Stomach smooth muscle (tissue), 2 donors: ENCODE measurements around the gene PTPRN2.
"Not testable (repeated sequence)": the region's sequence is repeated elsewhere in the genome, so short reads cannot be mapped to it uniquely, and the experiment has no call there.

Experiments
- H3K27ac ChIP-seq: one replicate; pipeline ENCODE4 v1.7.0; 2013; ENCODE audit warnings: mild to moderate bottlenecking, low read length, inconsistent platforms
- H3K27me3 ChIP-seq, 2 donors: one replicate each; pipeline ENCODE4 v1.7.0; 2013; ENCODE audit warnings: low read length in 2 of 2; ENCODE audit not compliant: insufficient read depth in 2 of 2, control insufficient read depth in 1 of 2
- H3K36me3 ChIP-seq, 2 donors: one replicate each; pipeline ENCODE4 v1.7.0; 2013; ENCODE audit warnings: low read length in 2 of 2; ENCODE audit not compliant: control insufficient read depth in 2 of 2, insufficient read depth in 2 of 2
- H3K4me1 ChIP-seq: one replicate; pipeline ENCODE4 v1.7.0; 2013; ENCODE audit warnings: low read length; ENCODE audit not compliant: control insufficient read depth, insufficient read depth
- H3K4me3 ChIP-seq, 2 donors: one replicate each; pipeline ENCODE4 v1.7.0; 2013; ENCODE audit warnings: low read length in 2 of 2
- H3K9ac ChIP-seq, 2 donors: one replicate each; pipeline ENCODE4 v1.7.0; 2013; ENCODE audit warnings: low read length in 2 of 2, mild to moderate bottlenecking in 1 of 2
- H3K9me3 ChIP-seq, 2 donors: one replicate each; pipeline ENCODE4 v1.7.0; 2013; ENCODE audit warnings: low read length in 2 of 2; ENCODE audit not compliant: control insufficient read depth in 2 of 2
- donor health status: healthy.
- donor health status: Pancreatic carcinoma.

Gene PTPRN2

GRCh38 chr7:158463317-158463716 is 124.3 kb downstream of the PTPRN2 start:
- no peak overlapping the region for H3K4me3 ChIP-seq
- H3K9me3 ChIP-seq: peaks cover 0 to 4% of the 10 kb centered on the region in 2 donors
- H3K36me3 ChIP-seq: no peaks in the 10 kb centered on the region
- no peak overlapping the region for H3K9ac ChIP-seq
- H3K4me1 ChIP-seq: no peaks in the 10 kb centered on the region
- peaks cover 3 to 9% of the 10 kb centered on the region in 2 donors for H3K27me3 ChIP-seq
- no peak overlapping the region for H3K27ac ChIP-seq

GRCh38 chr7:158461824-158462223 is 125.8 kb downstream of the PTPRN2 start:
- Histone ChIP-seq H3K4me1 (no peaks in the 10 kb centered on the region), H3K36me3 (no peaks in the 10 kb centered on the region), H3K27me3 (peaks cover 0 to 4% of the 10 kb centered on the region in 2 donors), H3K9ac (no peak overlapping the region), H3K9me3 (peaks cover 0 to 4% of the 10 kb centered on the region in 2 donors), H3K27ac (no peak overlapping the region), H3K4me3 (no peak overlapping the region)

GRCh38 chr7:158460665-158461064 is 127.0 kb downstream of the PTPRN2 start:
- H3K9me3 ChIP-seq: peaks cover 0 to 4% of the 10 kb centered on the region in 2 donors
- H3K4me1 ChIP-seq: no peaks in the 10 kb centered on the region
- no peak overlapping the region for H3K27ac ChIP-seq
- H3K9ac ChIP-seq: no peak overlapping the region
- no peaks in the 10 kb centered on the region for H3K36me3 ChIP-seq
- peaks cover 0 to under 1% of the 10 kb centered on the region in 2 donors for H3K27me3 ChIP-seq
- no peak overlapping the region for H3K4me3 ChIP-seq

- Histone ChIP-seq H3K27ac (no peak overlapping the region), H3K4me3 (no peak overlapping the region)
Observed at GRCh38 chr7:158458716-158459282, 128.8 kb downstream of the PTPRN2 start.

DNA sequence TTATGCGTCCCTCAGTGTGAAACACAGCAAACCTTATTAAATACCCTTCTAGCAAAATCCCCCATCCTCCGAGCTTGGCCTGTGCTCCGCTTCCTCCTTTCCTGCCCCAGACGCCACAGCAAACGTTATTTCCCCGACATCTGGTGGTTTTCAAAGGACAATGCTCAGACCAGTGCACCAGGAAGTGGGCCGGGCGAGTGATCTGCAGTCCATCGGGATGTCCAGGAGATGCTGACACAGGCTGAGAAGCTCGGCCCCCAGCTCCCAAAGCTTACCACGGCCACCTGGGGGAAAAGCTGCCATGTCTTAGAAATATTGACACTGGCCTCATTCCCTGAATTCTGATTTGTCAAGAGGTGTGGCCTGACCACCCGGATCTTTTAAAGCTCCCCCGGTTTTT is 129.5 kb downstream of the PTPRN2 start:
- no peak overlapping the region for H3K27ac ChIP-seq
- H3K9me3 ChIP-seq: peaks cover 0 to under 1% of the 10 kb centered on the region in 2 donors
- H3K4me1 ChIP-seq: no peaks in the 10 kb centered on the region
- no peak overlapping the region for H3K9ac ChIP-seq
- H3K36me3 ChIP-seq: no peaks in the 10 kb centered on the region
- H3K27me3 ChIP-seq: no peaks in the 10 kb centered on the region
- H3K4me3 ChIP-seq: no peak overlapping the region

More at GRCh38 chr7:158458716-158459282, 128.8 kb downstream of the PTPRN2 start:
- peaks cover 0 to 4% of the 10 kb centered on the region in 2 donors for H3K9me3 ChIP-seq
- no peak overlapping the region for H3K9ac ChIP-seq
- no peaks in the 10 kb centered on the region for H3K4me1 ChIP-seq
- H3K27me3 ChIP-seq: no peaks in the 10 kb centered on the region
- H3K36me3 ChIP-seq: no peaks in the 10 kb centered on the region

- not testable (repeated sequence) for H3K9ac ChIP-seq, H3K27ac ChIP-seq, H3K9me3 ChIP-seq, H3K4me1 ChIP-seq, H3K4me3 ChIP-seq, H3K27me3 ChIP-seq, H3K36me3 ChIP-seq
Observed at GRCh38 chr7:158457586-158457985, 130.0 kb downstream of the PTPRN2 start.

GRCh38 chr7:158454631-158455030 is 133.0 kb downstream of the PTPRN2 start:
- no peak overlapping the region for H3K9ac ChIP-seq

GRCh38 chr7:158453663-158454062 is 134.0 kb downstream of the PTPRN2 start:
- Histone ChIP-seq H3K4me3 (no peak overlapping the region), H3K9ac (no peak overlapping the region), H3K36me3 (no peaks in the 10 kb centered on the region), H3K27me3 (peaks cover 0 to 4% of the 10 kb centered on the region in 2 donors), H3K27ac (no peak overlapping the region), H3K9me3 (no peaks in the 10 kb centered on the region), H3K4me1 (no peaks in the 10 kb centered on the region)

More at GRCh38 chr7:158454631-158455030, 133.0 kb downstream of the PTPRN2 start:
- no peak overlapping the region for H3K4me3 ChIP-seq
- H3K4me1 ChIP-seq: no peaks in the 10 kb centered on the region
- H3K36me3 ChIP-seq: no peaks in the 10 kb centered on the region
- H3K27ac ChIP-seq: no peak overlapping the region
- no peaks in the 10 kb centered on the region for H3K9me3 ChIP-seq
- peaks cover 0 to 4% of the 10 kb centered on the region in 2 donors for H3K27me3 ChIP-seq

DNA sequence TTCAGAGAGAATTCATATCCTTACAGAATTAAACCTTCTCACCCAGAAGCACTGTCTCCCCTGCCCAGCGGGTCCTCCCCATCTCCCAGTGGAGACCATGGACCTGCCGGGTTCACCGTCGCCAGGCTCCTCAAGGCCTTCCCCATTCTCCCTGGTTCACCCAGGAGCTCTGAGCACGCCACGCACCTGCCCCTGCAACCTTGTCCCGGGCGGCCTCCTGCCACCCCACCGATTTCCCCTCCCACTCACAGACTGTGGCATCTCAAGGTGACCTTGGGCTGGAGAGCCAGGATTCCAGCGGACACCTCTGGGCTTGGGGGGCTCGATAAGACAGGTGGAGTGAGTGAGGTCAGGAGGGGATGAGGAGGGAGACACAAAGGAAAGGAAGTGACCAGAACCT is 135.3 kb downstream of the PTPRN2 start:
- no peaks in the 10 kb centered on the region for H3K36me3 ChIP-seq
- H3K27ac ChIP-seq: no peak overlapping the region
- H3K27me3 ChIP-seq: peaks cover 0 to 4% of the 10 kb centered on the region in 2 donors
- H3K4me1 ChIP-seq: no peaks in the 10 kb centered on the region
- H3K9ac ChIP-seq: no peak overlapping the region
- no peak overlapping the region for H3K4me3 ChIP-seq
- H3K9me3 ChIP-seq: no peaks in the 10 kb centered on the region

DNA sequence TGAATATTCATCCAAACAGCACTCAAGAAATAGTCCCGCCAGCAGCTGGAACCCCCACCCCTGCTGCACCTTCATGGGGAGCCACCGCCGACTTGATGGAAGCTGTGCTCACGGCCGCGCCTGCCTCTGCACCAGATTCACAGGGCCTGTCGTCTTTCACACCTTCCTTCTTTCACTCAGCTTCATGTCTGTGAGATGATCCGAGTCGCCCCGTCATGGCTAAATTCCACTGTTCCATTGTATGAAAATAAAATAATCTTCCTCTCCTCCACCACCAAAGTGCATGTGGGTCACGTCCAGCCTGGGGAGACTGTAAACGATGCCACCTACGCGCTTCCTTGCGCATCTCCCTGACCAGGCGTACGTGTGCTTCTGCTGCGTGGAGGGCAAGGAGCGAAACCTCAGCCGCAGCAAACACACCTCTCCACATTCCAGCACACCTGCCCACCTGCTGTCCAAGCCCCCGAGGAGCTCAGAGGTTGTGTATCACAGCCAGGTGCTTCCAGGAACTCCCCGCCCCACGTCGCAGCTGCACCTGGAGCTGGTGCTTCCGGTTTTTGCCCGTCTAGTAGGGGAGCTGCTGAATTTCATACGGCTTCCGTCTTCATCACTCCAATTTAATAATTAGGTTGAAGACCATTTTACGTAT is 137.0 kb downstream of the PTPRN2 start:
- Histone ChIP-seq H3K36me3 (no peaks in the 10 kb centered on the region), H3K9ac (no peak overlapping the region), H3K9me3 (no peaks in the 10 kb centered on the region), H3K4me3 (no peak overlapping the region), H3K4me1 (no peaks in the 10 kb centered on the region), H3K27me3 (peaks cover 0 to 4% of the 10 kb centered on the region in 2 donors), H3K27ac (no peak overlapping the region)

DNA sequence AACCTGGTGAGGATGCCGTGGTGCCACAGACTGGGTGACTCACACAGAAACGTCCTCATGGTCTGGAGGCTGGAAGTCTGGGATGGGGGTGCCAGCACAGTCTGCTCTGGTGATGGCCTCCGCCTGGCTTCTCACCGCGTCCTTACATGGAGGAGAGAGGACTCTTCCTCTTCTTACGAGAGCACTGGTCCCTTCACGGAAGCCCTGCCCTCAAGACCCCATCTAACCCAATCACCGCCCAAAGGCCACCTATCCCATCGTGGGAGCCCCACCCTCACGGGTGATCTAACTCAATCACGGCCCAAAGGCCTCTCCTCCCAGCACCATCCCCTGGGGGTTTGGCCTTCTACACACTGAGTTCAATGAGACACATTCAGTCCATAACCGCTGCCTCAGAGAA is 137.7 kb downstream of the PTPRN2 start:
- no peak overlapping the region for H3K27ac ChIP-seq
- peaks cover 0 to 4% of the 10 kb centered on the region in 2 donors for H3K27me3 ChIP-seq
- H3K9me3 ChIP-seq: no peaks in the 10 kb centered on the region
- no peak overlapping the region for H3K9ac ChIP-seq
- no peaks in the 10 kb centered on the region for H3K36me3 ChIP-seq
- H3K4me1 ChIP-seq: no peaks in the 10 kb centered on the region
- no peak overlapping the region for H3K4me3 ChIP-seq
